Kidney epithelial cell (primary cell): ENCODE measurements around the gene TRIM44. TPM values are rescaled to one million over a fixed set of nuclear protein-coding genes. Genes with fewer than 3 reads are reported as not detected.

ENCODE experiments used
- DNase-seq: peaks from one replicate; pipeline ENCODE4 v3.0.0-alpha.2; 2010; ENCODE audit warnings: low read depth
- H3K27me3 ChIP-seq: 2 replicates; pipeline ENCODE4 v1.6.0; 2011; ENCODE audit warnings: low read length; ENCODE audit not compliant: control insufficient read depth, insufficient read depth
- H3K36me3 ChIP-seq: 2 replicates; pipeline ENCODE4 v1.5.1; 2011; ENCODE audit warnings: low read length; ENCODE audit not compliant: control insufficient read depth, insufficient read depth
- H3K4me3 ChIP-seq: 2 replicates; pipeline ENCODE4 v1.5.1; 2011; ENCODE audit warnings: low read depth, mild to moderate bottlenecking, control low read depth, low read length
- total RNA-seq: library from RNA; depleted of rRNA; stranded (reverse); fragments of >200 nt; gene quantifications from 2 replicates; pipeline ENCODE4 v1.2.3, GENCODE V29; 2015
- TF ChIP-seq, protein P1 (sequence below): IDR thresholded peaks from 2 replicates; pipeline ENCODE4 v1.5.1; 2011; ENCODE audit warnings: mild to moderate bottlenecking, moderate library complexity, low read length, control low read depth, inconsistent platforms; ENCODE audit not compliant: insufficient read depth, poor library complexity, severe bottlenecking

Gene TRIM44
- total RNA-seq, 1 donor from 2014 or later, result 40.9 TPM

DNA sequence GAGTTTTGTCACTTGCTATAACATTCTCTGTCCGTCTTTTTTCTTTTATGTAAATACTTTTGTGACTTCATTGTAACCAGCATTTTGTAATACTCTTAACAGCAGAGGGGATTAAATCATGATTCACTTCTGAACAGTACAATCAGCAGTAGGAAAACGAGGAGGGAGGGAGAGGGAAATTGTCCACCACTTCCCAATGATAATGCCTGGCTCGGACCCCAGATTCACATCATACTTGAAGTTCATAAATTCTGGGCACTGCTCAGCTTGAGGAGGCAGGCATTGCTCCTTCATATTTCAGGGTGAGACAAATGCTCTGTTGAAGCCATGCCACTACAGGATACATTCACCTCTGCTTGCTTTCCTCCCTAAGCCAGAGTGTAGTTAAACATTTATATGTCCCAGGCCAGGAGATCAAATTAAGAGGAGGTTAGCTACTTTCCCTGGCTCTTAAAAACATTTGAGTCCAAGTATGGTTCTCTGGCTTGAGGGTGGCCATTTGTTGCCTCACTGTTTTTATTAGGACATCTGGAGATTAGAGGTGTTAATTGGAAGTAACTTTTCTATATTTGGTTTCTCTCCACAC lies 152.2 kb downstream of the TRIM44 start:
- TF ChIP-seq, protein P1, sequence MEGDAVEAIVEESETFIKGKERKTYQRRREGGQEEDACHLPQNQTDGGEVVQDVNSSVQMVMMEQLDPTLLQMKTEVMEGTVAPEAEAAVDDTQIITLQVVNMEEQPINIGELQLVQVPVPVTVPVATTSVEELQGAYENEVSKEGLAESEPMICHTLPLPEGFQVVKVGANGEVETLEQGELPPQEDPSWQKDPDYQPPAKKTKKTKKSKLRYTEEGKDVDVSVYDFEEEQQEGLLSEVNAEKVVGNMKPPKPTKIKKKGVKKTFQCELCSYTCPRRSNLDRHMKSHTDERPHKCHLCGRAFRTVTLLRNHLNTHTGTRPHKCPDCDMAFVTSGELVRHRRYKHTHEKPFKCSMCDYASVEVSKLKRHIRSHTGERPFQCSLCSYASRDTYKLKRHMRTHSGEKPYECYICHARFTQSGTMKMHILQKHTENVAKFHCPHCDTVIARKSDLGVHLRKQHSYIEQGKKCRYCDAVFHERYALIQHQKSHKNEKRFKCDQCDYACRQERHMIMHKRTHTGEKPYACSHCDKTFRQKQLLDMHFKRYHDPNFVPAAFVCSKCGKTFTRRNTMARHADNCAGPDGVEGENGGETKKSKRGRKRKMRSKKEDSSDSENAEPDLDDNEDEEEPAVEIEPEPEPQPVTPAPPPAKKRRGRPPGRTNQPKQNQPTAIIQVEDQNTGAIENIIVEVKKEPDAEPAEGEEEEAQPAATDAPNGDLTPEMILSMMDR, result no peak
- H3K36me3 ChIP-seq, result no peaks in the 10 kb centered on the region
- no peak for DNase-seq
- no peak overlapping the region for H3K4me3 ChIP-seq
- H3K27me3 ChIP-seq, result no peaks in the 10 kb centered on the region

DNA sequence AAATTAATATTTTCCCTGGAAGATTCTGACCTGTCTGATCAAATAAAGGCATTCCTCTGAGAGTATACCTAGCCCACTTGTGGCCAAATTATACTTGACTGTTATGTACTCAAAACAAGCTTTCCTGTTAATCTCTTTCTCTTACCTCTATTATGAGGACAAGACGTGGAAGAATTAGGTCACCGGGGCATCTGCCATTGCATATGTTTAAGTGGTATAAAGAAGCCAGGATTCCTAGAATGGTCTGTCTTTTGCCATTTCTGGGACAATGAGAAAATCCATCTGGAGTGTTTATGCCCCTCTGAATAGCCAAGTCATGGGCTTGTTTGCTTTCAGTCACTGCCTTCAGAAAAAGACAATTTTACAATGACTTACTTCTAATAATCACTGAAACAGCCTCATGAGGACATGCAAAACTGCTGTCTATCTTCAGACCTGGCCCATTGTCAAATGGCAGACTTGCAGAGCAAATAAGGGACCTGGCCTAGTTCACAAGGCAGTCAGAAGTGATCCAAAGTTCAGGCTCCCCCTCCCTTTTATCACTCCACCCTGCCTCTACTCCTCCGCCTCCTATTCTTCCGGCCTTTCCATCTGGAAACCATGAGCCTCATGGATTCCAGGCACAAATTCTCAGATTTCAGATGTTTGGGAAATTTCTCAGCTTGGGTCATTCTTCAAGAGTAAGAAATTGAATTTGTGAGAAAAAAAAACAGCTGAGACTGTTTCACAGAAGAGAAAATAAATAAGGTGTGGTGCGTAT lies 153.2 kb downstream of the TRIM44 start:
- TF ChIP-seq, protein P1, result no peak
- Histone ChIP-seq H3K4me3 (no peak overlapping the region), H3K27me3 (no peaks in the 10 kb centered on the region), H3K36me3 (no peaks in the 10 kb centered on the region)
- DNase-seq, result no peak

DNA sequence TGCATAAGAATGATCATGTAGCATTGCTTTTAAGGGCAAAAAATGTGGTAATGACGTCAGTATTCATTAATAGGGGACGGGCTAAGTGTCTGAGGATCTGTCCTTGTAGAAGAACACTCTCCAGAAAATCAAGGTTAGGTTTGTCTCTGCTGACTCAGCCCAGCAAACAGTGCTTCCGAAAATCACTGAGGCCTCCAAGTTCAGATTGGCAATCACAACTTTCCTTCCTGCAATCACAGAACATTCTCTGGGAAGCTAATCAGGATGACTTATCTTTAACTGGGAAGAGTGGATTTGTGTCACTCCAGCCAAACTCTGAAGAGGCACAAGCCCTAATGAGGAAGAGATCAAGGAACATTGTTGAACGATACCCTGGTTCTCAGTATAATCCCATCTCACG lies 158.0 kb downstream of the TRIM44 start:
- Histone ChIP-seq H3K4me3 (no peak overlapping the region), H3K27me3 (no peaks in the 10 kb centered on the region), H3K36me3 (no peaks in the 10 kb centered on the region)
- TF ChIP-seq, protein P1, result no peak
- no peak for DNase-seq

DNA sequence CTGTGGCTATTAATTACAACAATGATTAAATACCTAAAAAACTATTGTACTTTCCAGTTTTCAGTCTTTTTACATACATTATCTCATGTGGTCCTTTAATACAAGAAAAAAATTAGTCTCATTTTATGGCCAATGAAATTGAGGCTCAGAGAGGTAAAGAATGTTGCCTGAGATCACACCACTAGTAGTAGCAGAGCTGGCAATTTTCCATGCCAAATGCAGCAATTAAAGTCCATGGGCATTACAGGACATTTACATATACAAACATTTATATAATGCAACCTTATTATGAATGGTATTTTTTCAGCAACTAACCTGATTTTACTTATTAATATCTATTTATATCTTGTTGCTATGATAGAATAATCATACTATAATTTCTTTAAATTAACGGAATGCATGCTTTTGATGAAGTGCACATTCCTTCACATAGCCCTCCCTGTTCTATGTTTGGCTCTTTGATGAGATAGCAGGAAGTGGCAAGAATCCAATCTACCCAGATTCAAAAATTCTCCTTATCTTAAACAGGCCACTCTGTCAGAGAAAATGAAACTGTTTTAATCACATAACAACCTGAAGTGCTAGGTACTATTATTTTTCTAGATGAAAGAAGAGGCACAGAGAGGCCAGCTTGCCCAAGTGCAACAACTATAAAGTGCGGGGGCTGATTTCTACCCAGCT lies 160.4 kb downstream of the TRIM44 start:
- H3K27me3 ChIP-seq, result no peaks in the 10 kb centered on the region
- DNase-seq, result no peak
- H3K36me3 ChIP-seq, result no peaks in the 10 kb centered on the region
- no peak overlapping the region for H3K4me3 ChIP-seq
- TF ChIP-seq, protein P1, result no peak

DNA sequence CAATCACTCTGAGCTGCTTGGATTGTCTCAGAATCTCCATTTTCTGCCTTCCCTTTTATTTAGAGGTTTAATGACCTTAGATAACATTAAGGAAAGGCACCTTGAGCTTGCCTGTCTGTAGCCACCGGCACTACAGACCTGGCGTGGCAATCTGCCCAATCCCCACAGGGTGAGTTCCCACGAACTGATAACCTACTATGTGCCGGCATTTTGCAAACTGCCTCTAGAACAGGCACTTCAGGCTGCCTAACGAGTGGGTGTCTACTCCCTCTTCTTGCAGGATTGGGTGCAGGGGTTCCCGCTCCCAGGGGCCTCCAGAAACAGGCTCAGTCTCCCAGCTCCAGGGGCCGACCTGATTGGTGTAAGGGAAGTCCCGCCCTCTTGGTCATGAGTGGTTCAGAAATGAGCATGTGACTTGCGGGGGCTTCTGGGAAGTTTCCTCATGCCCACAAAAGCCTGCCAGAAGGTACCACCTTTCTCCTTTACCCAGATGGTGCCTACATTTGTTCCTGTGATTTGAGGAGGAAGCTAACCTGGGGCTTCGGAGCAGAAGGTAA lies 161.2 kb downstream of the TRIM44 start:
- H3K36me3 ChIP-seq, result no peaks in the 10 kb centered on the region
- no peaks in the 10 kb centered on the region for H3K27me3 ChIP-seq
- DNase-seq, result no peak
- TF ChIP-seq, protein P1, result no peak
- H3K4me3 ChIP-seq, result no peak overlapping the region
